Adrenal gland (tissue), 5 donors: Measurements from ENCODE around the gene BRINP2.

ENCODE experiments used
- CTCF ChIP-seq, 6 experiments: fragments of 450-650 bp in 4 of 6; fragments of 200-600 bp in 2 of 6; sonication (generic) in 1 of 6; IDR thresholded peaks; 1 replicate in 5 of 6; 2 replicates in 1 of 6; pipeline versions ENCODE4 v1.5.1 to v1.8.0; 2016 to 2021; ENCODE audit warnings: antibody characterized with exemption in 6 of 6, mild to moderate bottlenecking in 2 of 6, moderate library complexity in 1 of 6
- POLR2A ChIP-seq, 2 donors: fragments of 450-650 bp; IDR thresholded peaks; one replicate each; pipeline ENCODE4 v1.6.1; 2017; ENCODE audit warnings: antibody characterized with exemption in 2 of 2, mild to moderate bottlenecking in 2 of 2, moderate library complexity in 1 of 2
- donor health status: DM: no; HTN: no; CAD: no.

- TF ChIP-seq CTCF (IDR thresholded peaks at IDR 0.05) (no peak), POLR2A (IDR thresholded peaks at IDR 0.05) (no peak)
These were observed 136.2 kb downstream of the BRINP2 start for GRCh38 chr1:177306981-177307380.
